NCI-H2171 (cell line): ENCODE data around the gene EIF3A.

Source experiments
- DNase-seq: peaks from one replicate; lab custom pipeline; 2025; lab: John Stamatoyannopoulos, UW

The EIF3A gene

GRCh38 chr10:119006451-119007210 lies 74.0 kb downstream of the EIF3A start:
- DNase-seq: peak; percentile 3

- DNase-seq: no peak
Measured at GRCh38 chr10:119005362-119006043, 75.1 kb downstream of the EIF3A start.

DNA sequence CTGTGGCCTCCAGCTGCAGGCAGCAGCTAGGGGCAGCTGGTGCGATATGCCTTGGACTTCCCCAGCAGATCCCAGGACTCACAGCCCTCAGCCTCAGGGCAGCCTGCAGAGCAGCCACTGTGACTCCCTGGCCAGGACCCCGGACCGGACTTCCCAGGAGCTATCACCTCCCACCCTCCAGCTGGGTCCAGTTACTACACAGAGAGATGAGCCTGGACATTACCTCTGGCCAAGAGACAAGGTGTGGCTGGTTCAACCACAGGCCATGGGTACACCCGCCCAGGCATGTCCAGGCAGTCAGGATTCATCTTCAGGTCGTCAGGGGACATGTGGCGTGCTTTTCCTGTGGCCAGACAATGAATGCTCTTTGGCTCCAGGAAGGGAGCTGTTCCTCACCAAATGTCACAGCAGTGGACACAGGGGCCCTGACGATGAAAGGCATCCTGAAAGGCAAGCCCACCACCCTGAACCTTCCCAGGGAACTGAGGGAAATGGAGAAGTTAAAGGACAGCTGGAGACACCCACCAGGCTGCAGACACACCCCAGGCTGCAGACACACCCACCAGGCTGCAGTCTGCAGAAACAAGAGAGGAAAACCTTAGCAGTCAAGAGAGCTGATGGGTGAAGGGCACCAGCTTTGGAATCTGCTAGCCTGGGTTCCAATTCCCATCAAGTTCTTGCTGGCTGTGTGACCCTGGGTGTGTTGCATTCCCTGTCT lies 76.9 kb downstream of the EIF3A start:
- no peak for DNase-seq

DNA sequence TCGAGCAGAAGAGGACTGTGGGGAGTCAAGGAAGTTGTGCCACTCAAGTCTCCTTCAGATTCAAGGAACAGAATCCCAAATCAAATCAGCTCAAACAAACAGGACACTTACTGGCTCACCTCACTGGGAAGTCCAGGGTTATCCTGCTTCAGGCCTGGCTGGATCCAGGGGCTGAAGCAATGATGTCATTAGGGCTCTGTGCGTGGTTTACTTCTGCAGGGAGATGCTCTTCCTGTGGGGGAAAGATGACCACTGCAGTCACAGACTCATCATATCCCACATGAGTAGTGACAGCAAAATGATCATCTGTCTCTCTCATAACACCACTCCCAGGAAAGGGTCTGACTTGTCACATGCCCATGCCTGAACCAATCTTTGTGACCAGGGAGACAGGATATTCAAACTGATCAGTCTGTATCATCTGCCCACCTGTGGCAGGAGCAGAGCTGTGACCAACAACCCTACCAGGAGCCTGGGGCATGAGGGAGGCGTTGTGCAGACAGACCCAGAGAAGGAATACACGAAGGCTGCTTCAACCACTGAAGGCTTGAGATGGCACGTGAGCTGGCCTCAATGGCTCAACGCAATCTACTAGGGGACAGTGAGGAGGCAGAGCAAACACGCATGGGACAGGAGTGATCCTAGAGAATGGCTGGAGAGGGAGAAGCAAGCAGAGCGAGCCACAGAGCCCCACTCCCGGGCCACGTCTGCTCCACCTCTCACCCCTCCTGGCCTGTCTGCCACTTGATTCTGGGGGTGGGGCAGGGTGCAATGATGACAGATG lies 78.7 kb downstream of the EIF3A start:
- DNase-seq: no peak

DNA sequence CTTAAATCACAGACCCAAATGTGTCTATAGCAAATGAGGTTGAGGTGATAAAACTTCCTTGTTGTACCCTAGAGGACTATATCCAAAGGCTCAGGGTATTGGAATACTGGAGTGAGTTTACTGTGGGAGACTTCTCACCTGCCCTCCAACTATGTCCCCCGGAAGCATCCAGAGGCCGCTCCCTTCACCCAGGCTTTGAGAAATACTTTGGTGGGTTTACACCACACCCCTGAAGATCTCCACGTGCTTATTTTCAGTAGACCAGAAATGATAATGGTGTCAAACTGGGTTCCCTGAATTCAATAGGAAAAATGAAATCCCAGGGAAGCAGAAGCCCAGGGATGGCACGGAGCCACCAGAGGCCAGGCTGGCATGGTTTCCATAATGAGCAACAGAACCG lies 82.4 kb downstream of the EIF3A start:
- no peak for DNase-seq

DNA sequence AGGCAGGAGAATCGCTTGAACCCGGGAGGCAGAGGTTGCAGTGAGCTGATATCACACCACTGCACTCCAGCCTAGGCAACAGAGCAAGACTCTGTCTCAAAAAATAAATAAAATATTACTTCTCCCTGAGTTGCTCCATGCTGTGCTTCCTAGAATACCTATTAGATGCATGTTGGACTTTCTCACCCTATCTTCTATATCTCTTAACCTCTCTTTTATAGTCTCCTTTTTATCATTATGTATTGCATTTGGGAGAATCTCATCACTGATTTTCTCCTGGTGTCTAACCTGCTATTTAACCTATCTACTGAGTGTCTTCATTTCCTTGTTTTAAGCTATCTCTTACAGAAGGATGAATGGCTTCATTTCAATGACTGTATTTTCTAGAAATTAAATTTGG lies 83.2 kb downstream of the EIF3A start:
- no peak for DNase-seq

DNA sequence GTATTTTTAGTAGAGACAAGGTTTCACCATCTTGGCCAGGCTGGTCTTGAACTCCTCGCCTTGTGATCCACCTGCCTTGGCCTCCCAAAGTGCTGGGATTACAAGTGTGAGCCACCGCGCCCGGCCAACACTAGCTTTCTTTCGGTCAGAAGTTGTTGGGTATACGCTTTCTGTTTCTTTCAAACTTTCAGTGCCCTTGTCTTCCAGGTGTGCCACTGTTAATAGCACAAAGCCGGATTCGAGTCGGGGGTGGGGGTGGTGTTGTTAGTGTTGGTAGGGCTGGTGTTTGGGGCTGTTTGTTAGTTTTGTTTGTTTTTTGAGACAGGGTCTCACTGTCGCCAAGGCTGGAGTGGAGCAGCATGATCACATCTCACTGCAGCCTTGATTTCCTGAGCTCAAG lies 84.9 kb downstream of the EIF3A start:
- DNase-seq: no peak

DNA sequence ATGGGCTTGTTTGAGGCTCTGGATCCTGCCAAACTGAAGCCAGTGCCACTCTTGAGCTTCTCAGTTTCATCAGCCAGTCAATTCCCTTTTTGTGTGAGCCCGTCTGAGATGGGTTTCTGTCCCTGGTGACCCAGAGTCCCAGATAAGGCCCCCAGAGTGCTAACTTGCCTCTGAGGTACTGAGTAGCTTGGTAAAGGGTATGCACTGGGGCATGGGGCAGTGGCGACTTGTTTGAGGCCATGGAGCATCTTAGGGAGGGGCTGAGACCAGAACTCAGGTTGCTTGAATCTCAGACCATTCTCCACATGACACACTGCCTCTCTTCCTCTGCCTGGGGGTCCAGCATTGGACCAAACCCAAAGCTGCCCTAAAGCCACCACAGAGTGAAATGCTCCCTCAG lies 86.3 kb downstream of the EIF3A start:
- DNase-seq: no peak

DNA sequence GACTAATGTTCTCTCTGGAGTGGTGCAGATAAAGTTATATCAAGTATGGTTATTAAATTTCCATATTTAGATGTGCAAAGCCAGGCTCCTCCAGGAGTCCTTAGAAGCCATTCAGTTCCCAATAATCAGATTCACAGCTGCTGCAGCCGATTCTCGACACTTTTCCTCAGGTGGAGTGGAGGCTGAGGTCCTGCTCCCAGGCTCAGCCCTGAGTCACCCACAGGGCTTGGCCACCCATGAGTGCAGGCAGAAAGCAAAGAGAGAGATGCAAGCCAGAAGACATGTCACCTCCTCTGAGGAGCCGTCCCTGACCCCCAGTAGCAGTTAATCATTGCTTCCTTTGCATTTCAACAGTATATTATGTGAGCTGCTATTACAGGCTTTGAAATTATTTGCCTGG lies 87.4 kb downstream of the EIF3A start:
- DNase-seq: no peak

GRCh38 chr10:118992496-118992895 lies 88.1 kb downstream of the EIF3A start:
- no peak for DNase-seq

DNA sequence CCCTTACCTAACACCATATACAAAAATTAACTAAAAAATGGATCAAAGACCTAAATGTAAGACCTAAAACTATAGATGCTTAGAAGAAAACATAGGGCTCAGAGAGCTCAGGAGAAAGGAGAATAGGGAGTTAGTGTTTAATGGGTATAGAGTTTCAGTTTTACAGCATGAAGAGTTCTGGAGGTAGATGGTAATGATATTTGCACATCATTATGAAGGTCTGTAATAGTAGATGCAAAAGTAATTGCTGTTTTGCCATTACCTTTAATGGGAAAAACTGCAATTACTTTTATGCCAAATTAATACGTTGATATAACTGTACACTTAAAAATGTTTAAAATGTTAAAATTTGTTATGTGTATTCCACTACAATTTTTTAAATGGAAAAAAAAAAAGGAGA lies 90.3 kb downstream of the EIF3A start:
- no peak for DNase-seq

- no peak for DNase-seq
Measured at GRCh38 chr10:118986815-118987790, 93.5 kb downstream of the EIF3A start.

GRCh38 chr10:118985576-118985975 lies 95.0 kb downstream of the EIF3A start:
- DNase-seq: no peak
